ENCODE measurements around the gene PARPBP. TPM values are rescaled to one million over a fixed set of nuclear protein-coding genes. Genes with fewer than 3 reads are reported as not detected.
"Not testable (repeated sequence)": the region's sequence is repeated elsewhere in the genome, so short reads cannot be mapped to it uniquely, and the experiment has no call there.

The PARPBP gene
- total RNA-seq, 1 experiment from 2014 or later, result 14.3 TPM

GRCh38 chr12:102120886-102121285 is 903 bp downstream of the PARPBP start:
- ChIA-PET POLR2A (interaction anchor here (0.6 kb wide), 1 partner anchor 1016 kb away, joined by 5 read pairs; no protein-coding TSS in a partner anchor), CTCF (no interaction called here)
- Histone ChIP-seq H3K36me3 (ENCODE audit: control insufficient read depth, insufficient read depth, low read length) (peaks cover 7% of the 10 kb centered on the region), H3K4me3 (ENCODE audit: low read depth in 2 of 2, low read length in 2 of 2) (peak overlapping the region; percentile 96 to 98), H3K27ac (ENCODE audit: low read length) (peak overlapping the region; percentile 97), H3K4me1 (ENCODE audit: control insufficient read depth, insufficient read depth, low read length) (peaks cover 12% of the 10 kb centered on the region), H3K9me3 (ENCODE audit: control insufficient read depth, insufficient read depth, low read depth, low read length) (no peaks in the 10 kb centered on the region), H3K27me3 (ENCODE audit: control insufficient read depth, insufficient read depth, low read length) (no peaks in the 10 kb centered on the region)
- in situ Hi-C loops (cut with HindIII; ENCODE audit: low pct_unique_long_range_greater_than_20kb, low sequenced_read_pairs), result no loop called here
- DNase-seq (ENCODE audit: low read depth, low spot score) (no peak), ATAC-seq (no peak)
- TF ChIP-seq REST (IDR thresholded peaks at IDR 0.05; ENCODE audit: insufficient read depth in 1 of 2, low read depth in 2 of 2, low read length in 1 of 2) (no peak), SIN3A (IDR thresholded peaks at IDR 0.05; ENCODE audit: borderline replicate concordance, insufficient read depth, low read depth, low read length) (no peak), TCF7L2 (IDR thresholded peaks at IDR 0.05; ENCODE audit: low read depth, low read length) (no peak), POLR2AphosphoS5 (IDR thresholded peaks at IDR 0.05; ENCODE audit: low read depth, low read length) (no peak), CTCF (IDR thresholded peaks at IDR 0.05) (no peak)
- intact Hi-C loops (cut with micrococcal nuclease; ENCODE audit: unreplicated experiment), result no loop called here
- no TSS peak for BruUV-seq (replicated peaks)

- in situ Hi-C loops (cut with HindIII; ENCODE audit: low pct_unique_long_range_greater_than_20kb, low sequenced_read_pairs); ATAC-seq; H3K27me3 ChIP-seq (ENCODE audit: control insufficient read depth, insufficient read depth, low read length); H3K36me3 ChIP-seq (ENCODE audit: control insufficient read depth, insufficient read depth, low read length); intact Hi-C loops (cut with micrococcal nuclease; ENCODE audit: unreplicated experiment); BruUV-seq (replicated peaks); CTCF ChIA-PET; H3K9me3 ChIP-seq (ENCODE audit: control insufficient read depth, insufficient read depth, low read depth, low read length); DNase-seq (ENCODE audit: low read depth, low spot score): not testable (repeated sequence)
- POLR2A ChIA-PET, result interaction anchor here (0.6 kb wide), 1 partner anchor 1016 kb away, joined by 5 read pairs; no protein-coding TSS in a partner anchor
- peaks cover 12% of the 10 kb centered on the region for H3K4me1 ChIP-seq (ENCODE audit: control insufficient read depth, insufficient read depth, low read length)
- H3K27ac ChIP-seq (ENCODE audit: low read length), result peak overlapping the region; percentile 97
- H3K4me3 ChIP-seq (ENCODE audit: low read depth in 2 of 2, low read length in 2 of 2), result peak overlapping the region; percentile 96 to 98; a peak in 3 of 4 replicates
Observed at GRCh38 chr12:102121328-102121727, 1.3 kb downstream of the PARPBP start.

- DNase-seq (ENCODE audit: low read depth, low spot score); H3K27me3 ChIP-seq (ENCODE audit: control insufficient read depth, insufficient read depth, low read length); H3K9me3 ChIP-seq (ENCODE audit: control insufficient read depth, insufficient read depth, low read depth, low read length); intact Hi-C loops (cut with micrococcal nuclease; ENCODE audit: unreplicated experiment); CTCF ChIA-PET; POLR2A ChIA-PET; in situ Hi-C loops (cut with HindIII; ENCODE audit: low pct_unique_long_range_greater_than_20kb, low sequenced_read_pairs); H3K4me1 ChIP-seq (ENCODE audit: control insufficient read depth, insufficient read depth, low read length); BruUV-seq (replicated peaks); H3K27ac ChIP-seq (ENCODE audit: low read length); H3K36me3 ChIP-seq (ENCODE audit: control insufficient read depth, insufficient read depth, low read length); ATAC-seq; H3K4me3 ChIP-seq (ENCODE audit: low read depth in 2 of 2, low read length in 2 of 2): not testable (repeated sequence)
Observed at GRCh38 chr12:102130720-102131119, 10.7 kb downstream of the PARPBP start.

GRCh38 chr12:102131442-102131841 is 11.5 kb downstream of the PARPBP start:
- intact Hi-C loops (cut with micrococcal nuclease; ENCODE audit: unreplicated experiment); BruUV-seq (replicated peaks); H3K4me1 ChIP-seq (ENCODE audit: control insufficient read depth, insufficient read depth, low read length); CTCF ChIA-PET; ATAC-seq; DNase-seq (ENCODE audit: low read depth, low spot score); H3K9me3 ChIP-seq (ENCODE audit: control insufficient read depth, insufficient read depth, low read depth, low read length); in situ Hi-C loops (cut with HindIII; ENCODE audit: low pct_unique_long_range_greater_than_20kb, low sequenced_read_pairs); POLR2A ChIA-PET; H3K4me3 ChIP-seq (ENCODE audit: low read depth in 2 of 2, low read length in 2 of 2); H3K27ac ChIP-seq (ENCODE audit: low read length); H3K27me3 ChIP-seq (ENCODE audit: control insufficient read depth, insufficient read depth, low read length); H3K36me3 ChIP-seq (ENCODE audit: control insufficient read depth, insufficient read depth, low read length): not testable (repeated sequence)

GRCh38 chr12:102137619-102138018 is 17.6 kb downstream of the PARPBP start:
- ATAC-seq; H3K9me3 ChIP-seq (ENCODE audit: control insufficient read depth, insufficient read depth, low read depth, low read length); CTCF ChIA-PET; H3K27me3 ChIP-seq (ENCODE audit: control insufficient read depth, insufficient read depth, low read length); BruUV-seq (replicated peaks); H3K4me1 ChIP-seq (ENCODE audit: control insufficient read depth, insufficient read depth, low read length); DNase-seq (ENCODE audit: low read depth, low spot score); H3K36me3 ChIP-seq (ENCODE audit: control insufficient read depth, insufficient read depth, low read length); H3K27ac ChIP-seq (ENCODE audit: low read length); intact Hi-C loops (cut with micrococcal nuclease; ENCODE audit: unreplicated experiment); POLR2A ChIA-PET; in situ Hi-C loops (cut with HindIII; ENCODE audit: low pct_unique_long_range_greater_than_20kb, low sequenced_read_pairs); H3K4me3 ChIP-seq (ENCODE audit: low read depth in 2 of 2, low read length in 2 of 2): not testable (repeated sequence)

Measured in Panc1 (cell line).